ENCODE data around the gene PFAS. TPM values are rescaled to one million over a fixed set of nuclear protein-coding genes. Genes with fewer than 3 reads are reported as not detected.
A peak's percentile ranks its signal among the peaks of the same experiment; 100 is the strongest.

PFAS gene
- total RNA-seq, 1 donor from 2014 or later: 25.3 TPM

DNA sequence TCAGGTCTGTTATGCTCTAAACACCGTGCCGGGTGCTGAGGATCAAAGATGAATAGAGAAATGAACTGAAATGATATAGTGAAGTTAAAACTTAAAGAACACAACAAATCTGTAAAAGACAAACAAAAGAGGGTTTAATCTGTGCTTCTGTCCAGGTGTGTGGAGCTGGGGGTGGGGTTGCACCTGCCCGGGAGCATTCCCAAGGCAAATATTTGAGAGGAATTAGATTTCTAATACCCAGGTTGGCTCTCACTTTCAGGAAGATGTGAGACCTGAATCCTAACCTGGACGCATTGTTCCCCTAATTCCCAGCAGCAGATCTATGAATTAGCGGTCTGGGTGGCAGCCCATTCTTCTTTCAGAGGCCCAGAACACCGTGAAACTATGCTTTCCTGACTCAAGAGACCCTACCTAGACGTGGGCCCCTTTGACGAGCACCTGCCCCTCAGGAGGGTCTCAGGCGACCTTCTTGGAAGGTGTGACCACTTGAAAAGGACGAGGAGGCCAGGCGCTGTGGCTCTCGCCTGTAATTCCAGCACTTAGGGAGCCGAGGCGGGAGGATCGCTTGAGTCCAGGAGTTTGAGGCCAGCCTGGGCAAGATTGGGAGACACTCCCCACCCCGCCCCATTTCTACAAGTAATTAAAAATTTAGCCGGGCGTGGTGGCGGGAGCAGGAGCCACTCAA lies 38.7 kb downstream of the PFAS start:
- DNase-seq (peak; percentile 76), ATAC-seq (peak in 1 of 2 donors; percentile 1)
- Histone ChIP-seq H3K4me1 (peaks cover 34% of the 10 kb centered on the region), H3K9me3 (no peaks in the 10 kb centered on the region), H3K27ac (peak overlapping the region; percentile 94), H3K27me3 (ENCODE audit: low read depth) (no peaks in the 10 kb centered on the region), H3K36me3 (no peaks in the 10 kb centered on the region), H3K4me3 (peak overlapping the region; percentile 80)
- intact Hi-C loops (cut with DNase I): no loop called here
- TF ChIP-seq, protein P1, sequence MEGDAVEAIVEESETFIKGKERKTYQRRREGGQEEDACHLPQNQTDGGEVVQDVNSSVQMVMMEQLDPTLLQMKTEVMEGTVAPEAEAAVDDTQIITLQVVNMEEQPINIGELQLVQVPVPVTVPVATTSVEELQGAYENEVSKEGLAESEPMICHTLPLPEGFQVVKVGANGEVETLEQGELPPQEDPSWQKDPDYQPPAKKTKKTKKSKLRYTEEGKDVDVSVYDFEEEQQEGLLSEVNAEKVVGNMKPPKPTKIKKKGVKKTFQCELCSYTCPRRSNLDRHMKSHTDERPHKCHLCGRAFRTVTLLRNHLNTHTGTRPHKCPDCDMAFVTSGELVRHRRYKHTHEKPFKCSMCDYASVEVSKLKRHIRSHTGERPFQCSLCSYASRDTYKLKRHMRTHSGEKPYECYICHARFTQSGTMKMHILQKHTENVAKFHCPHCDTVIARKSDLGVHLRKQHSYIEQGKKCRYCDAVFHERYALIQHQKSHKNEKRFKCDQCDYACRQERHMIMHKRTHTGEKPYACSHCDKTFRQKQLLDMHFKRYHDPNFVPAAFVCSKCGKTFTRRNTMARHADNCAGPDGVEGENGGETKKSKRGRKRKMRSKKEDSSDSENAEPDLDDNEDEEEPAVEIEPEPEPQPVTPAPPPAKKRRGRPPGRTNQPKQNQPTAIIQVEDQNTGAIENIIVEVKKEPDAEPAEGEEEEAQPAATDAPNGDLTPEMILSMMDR (IDR thresholded peaks at IDR 0.05): no peak

DNA sequence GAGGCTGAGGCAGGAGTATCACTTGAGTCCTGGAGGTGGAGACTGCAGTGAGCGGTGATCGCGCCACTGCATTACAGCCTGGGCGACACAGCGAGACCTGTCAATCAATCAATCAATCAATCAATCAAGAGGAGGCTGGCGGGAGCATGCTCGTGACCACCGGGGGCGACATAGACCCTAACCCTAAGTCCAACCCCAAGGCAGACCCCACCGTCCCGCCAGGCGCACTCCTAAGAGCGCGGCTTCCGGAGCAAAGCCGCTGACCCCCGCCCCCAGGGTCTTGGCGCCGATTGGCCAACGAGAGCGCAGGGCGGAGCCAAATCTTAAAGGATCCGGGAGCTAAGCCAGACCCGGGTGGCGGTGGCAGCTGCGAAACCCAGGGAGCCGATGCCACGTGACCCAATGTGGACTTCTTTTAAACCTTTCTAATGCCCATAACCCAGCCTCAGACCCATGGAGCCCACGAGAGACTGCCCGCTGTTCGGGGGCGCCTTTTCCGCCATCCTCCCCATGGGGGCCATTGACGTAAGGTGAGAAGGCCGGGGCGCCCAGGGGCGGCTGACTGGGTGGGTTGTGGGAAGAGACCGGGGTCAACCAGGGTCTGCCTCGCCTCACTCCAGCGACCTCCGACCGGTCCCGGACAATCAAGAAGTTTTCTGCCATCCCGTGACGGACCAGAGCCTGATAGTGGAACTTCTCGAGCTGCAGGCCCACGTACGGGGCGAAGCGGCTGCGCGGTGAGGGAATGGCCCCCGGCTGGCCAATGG lies 39.4 kb downstream of the PFAS start, which contains the start of gene RANGRF:
TSS of gene RANGRF (plus strand) at position 335 of the 767 bp plus-strand sequence. CDS start at position 454, 119 bp downstream.
- H3K36me3 ChIP-seq: no peaks in the 10 kb centered on the region
- H3K4me1 ChIP-seq: peaks cover 34% of the 10 kb centered on the region
- no peaks in the 10 kb centered on the region for H3K27me3 ChIP-seq (ENCODE audit: low read depth)
- TF ChIP-seq, protein P1 (IDR thresholded peaks at IDR 0.05): no peak
- ATAC-seq: peak; percentile 94 to 96
- no peaks in the 10 kb centered on the region for H3K9me3 ChIP-seq
- peak; percentile 93 for DNase-seq
- intact Hi-C loops (cut with DNase I): no loop called here
- H3K4me3 ChIP-seq: peak within 1 kb of the TSS; percentile 80
- H3K27ac ChIP-seq: peak within 1 kb of the TSS; percentile 94

DNA sequence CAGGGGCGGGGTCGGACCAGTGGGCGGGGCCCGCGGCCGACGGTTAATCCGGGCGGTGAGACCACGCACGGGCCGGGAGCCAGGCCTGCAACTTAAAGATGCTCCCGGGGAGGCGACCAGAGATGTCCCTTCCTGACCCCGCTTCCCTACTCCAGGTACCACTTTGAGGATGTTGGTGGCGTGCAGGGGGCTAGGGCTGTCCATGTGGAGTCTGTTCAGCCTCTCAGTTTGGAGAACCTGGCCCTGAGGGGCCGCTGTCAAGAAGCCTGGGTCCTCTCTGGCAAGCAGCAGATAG lies 40.0 kb downstream of the PFAS start:
- DNase-seq (peak; percentile 87), ATAC-seq (no peak)
- Histone ChIP-seq H3K27ac (peak overlapping the region; percentile 94), H3K9me3 (no peaks in the 10 kb centered on the region), H3K4me3 (peak overlapping the region; percentile 80), H3K27me3 (ENCODE audit: low read depth) (no peaks in the 10 kb centered on the region), H3K36me3 (no peaks in the 10 kb centered on the region), H3K4me1 (peaks cover 34% of the 10 kb centered on the region)
- TF ChIP-seq, protein P1 (IDR thresholded peaks at IDR 0.05): no peak
- intact Hi-C loops (cut with DNase I): no loop called here

DNA sequence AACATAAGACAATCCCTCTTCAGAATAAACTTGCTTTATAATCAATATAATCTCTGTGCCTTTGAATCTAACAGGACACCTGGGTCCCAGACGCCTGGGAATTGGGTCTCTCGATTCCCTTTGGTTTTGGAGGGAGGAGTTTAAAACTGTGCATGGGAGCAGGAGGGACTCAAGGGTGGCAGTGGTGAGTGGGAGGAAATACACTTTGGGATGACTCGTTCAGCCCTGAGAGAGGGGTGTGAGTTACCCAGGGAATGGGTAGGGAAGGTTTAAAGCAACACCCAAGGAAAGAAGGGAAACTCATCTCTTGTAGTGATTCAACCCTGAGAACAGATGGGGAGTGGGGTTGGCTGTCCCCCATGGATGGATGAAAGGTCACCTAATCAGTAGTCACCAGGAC lies 41.0 kb downstream of the PFAS start:
- H3K27ac ChIP-seq: no peak overlapping the region
- TF ChIP-seq, protein P1 (IDR thresholded peaks at IDR 0.05): no peak
- peaks cover 41% of the 10 kb centered on the region for H3K4me1 ChIP-seq
- no peaks in the 10 kb centered on the region for H3K9me3 ChIP-seq
- no peaks in the 10 kb centered on the region for H3K27me3 ChIP-seq (ENCODE audit: low read depth)
- intact Hi-C loops (cut with DNase I): no loop called here
- DNase-seq (no peak), ATAC-seq (no peak)
- H3K4me3 ChIP-seq: no peak overlapping the region
- H3K36me3 ChIP-seq: no peaks in the 10 kb centered on the region

DNA sequence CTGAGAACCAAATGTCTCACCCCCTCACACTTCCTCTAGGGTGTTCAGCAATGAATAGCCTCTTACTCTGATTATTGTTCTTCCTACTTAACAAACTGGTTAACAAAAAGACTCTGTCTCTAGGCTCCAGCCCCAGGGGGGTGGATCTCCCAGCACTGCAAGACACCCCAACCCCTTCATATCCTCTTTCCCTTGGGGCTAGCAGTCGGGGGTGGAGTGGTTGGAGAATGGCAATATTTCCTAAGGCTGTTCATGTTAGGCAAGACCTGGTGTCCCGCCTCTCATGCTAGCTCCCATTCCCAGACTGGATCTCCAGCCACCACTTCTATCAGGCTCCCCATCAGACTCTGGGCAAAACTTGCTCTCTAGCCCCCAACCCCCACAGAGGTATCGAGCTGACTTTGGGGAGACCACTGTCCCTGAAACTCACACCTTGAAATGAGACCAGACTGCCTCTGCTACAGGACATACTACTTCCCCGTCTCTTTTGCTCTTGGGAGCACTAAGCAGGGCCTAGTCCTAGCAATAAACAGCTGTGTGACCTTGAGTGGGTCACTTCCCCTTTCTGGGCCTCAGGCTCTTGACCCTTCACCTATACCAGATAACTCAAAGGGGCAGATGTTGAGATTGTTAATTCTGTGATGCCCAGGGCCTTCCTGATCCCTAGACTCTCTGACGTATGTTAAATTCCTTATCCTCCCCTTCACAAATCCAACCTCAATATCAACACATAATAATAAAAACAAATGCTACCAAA lies 43.7 kb downstream of the PFAS start:
- Histone ChIP-seq H3K4me3 (no peak overlapping the region), H3K36me3 (no peaks in the 10 kb centered on the region), H3K9me3 (no peaks in the 10 kb centered on the region), H3K27me3 (ENCODE audit: low read depth) (no peaks in the 10 kb centered on the region), H3K4me1 (peaks cover 25% of the 10 kb centered on the region), H3K27ac (no peak overlapping the region)
- TF ChIP-seq, protein P1 (IDR thresholded peaks at IDR 0.05): no peak
- intact Hi-C loops (cut with DNase I): no loop called here
- DNase-seq (no peak), ATAC-seq (no peak)
